HuH-7 (cell line): ENCODE results near the gene STK33.

Experiments used
- DNase-seq: peaks from one replicate; pipeline ENCODE4 v3.0.0; 2011; ENCODE audit warnings: low spot score

STK33 gene

DNA sequence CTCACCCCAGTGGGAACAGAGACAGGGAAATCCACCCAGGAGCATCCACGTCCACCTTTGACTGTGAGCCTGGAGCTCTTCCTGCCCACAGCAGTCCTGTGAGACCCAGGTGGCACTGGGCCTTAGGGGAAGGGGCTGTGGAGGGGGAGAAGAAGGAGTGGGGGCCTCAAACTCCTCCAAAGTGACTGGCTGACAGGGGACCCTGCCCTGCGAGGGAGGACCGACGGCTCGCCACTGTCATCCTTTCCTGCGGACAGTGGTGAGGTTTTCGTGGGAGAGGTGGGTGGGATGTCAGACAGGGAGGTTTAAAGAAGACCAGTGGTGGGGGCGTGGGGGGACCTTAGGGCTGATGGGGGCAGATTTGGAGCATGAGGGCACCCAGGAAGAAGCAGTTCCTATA lies 237.8 kb downstream of the STK33 start:
- DNase-seq: no peak

DNA sequence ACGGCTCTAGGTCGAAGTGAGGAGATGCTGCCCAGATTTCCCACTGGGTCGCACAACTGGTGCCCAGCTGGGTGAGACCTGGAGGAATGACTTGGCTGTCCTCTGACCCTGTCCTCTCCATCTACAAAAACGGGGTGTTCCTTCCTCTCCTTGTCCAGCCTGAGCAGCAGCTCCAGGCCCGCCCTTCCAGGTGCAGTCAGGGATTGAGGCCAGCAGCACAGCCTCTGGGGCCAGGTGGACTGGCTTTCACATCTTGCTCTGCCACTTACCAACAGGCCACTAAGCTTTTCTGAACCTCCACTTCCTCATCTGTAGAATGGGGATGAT lies 238.6 kb downstream of the STK33 start:
- no peak for DNase-seq

DNA sequence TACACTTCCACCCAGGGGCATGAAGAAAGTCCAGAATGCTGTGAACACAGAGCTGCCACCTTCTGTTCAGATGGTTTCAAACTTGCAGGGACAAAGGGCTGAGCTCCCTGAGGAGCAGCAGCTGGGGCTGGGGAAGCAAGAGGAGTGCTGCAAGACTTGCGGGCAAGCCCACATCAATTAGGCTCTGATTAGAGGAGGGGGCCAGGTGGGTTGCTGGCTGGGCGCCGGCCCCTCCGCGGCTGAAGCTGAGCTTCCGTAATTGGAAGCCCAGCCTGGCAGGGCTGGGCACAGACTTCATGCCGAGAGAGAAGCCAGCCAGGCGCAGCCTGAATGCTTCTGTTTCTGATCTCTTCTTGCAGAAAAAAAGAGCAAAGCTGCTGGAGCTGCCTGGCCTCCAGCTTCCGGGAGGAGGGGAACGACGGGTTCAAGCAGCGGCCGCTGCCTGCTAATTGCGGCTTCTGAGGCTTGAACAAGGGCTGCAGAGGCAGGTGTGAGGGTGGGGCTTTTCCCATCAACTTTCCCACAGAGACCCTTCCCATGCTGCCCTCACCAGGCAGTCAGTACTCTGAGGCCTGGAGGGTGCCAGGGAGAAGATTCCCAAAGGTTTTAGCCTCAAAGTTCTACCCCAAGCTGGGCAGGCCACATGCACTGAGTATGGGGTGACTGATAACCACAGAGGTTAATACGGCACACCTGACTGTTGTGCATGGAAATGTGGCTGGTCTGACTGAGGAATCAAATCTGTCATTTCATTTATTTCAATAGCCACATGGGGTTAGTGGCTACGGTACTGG lies 239.2 kb downstream of the STK33 start:
- DNase-seq: no peak

GRCh38 chr11:8352876-8353505 lies 241.0 kb downstream of the STK33 start:
- DNase-seq: no peak

GRCh38 chr11:8352103-8352875 lies 241.7 kb downstream of the STK33 start:
- DNase-seq: no peak

GRCh38 chr11:8351223-8351622 lies 242.8 kb downstream of the STK33 start:
- DNase-seq: no peak

GRCh38 chr11:8347978-8348377 lies 246.1 kb downstream of the STK33 start:
- DNase-seq: no peak

GRCh38 chr11:8346157-8346755 lies 247.8 kb downstream of the STK33 start:
- no peak for DNase-seq

- DNase-seq: no peak
Observed at GRCh38 chr11:8345179-8345578, 248.8 kb downstream of the STK33 start.

DNA sequence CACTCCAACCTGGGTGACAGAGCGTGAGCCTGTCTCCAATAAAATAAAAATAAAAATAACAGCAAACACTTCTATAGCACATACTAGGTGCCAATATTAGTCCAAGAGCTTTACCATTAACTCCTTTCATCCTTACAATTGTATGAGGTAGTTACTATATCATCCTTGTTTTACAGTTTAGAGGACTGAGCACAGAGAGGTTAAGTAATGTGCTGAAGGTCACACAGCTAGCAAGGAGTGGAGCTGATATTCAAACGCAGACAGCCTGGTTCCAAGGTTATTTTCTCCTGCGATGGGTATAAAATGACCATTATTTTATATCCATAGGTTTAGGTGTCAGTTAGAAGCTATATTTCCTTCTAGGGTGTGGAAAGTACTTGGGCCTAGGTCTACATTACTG lies 249.7 kb downstream of the STK33 start:
- no peak for DNase-seq

DNA sequence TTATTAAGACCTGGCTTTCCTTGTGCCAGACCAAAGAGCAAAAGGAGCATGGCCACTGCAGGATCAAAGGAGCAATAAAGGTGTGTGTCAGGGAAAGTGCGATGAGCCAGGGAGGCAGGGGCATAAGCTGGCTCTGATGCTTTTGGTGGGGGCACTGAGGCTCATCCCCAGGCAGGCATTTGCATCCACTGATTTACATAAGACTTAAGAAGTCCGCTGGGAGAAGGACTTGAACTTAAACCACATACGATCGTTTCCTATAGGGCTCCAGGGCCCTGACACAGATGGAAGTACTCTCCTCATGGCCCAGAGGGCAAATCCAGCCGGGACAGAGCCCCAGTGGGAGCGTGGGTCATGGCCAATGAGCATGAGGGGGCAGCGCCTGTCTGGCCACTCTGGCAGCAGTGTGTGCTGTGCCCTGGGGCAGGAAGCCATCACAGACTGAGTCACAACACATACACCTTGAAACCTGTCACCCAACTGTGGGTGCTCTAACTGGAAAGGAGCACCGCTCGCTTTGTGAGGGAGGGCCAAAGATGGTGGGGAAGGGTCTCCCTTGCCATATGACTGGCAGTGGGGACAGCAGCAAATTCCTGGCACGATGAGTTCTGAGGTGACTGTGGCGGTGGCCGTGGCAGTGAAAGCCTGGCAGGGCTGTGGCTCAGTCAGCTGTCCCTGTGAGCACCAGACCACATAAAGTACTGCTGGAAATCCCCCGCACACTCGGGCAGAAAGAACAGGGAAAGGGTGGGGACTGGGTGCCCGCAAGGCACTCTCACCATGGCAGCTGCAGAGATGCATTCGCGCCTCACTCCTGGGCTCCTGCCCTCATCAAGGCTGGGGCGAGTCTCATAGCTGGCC lies 251.0 kb downstream of the STK33 start:
- no peak for DNase-seq

- DNase-seq: no peak
Observed at GRCh38 chr11:8341996-8342395, 252.0 kb downstream of the STK33 start.
